ENCODE results near the gene CCDC33. TPM values are rescaled to one million over a fixed set of nuclear protein-coding genes. Genes with fewer than 3 reads are reported as not detected.

CCDC33 gene
- total and polyA plus RNA-seq, 2 experiments from 2014 or later: 2.6 to 2.8 TPM

DNA sequence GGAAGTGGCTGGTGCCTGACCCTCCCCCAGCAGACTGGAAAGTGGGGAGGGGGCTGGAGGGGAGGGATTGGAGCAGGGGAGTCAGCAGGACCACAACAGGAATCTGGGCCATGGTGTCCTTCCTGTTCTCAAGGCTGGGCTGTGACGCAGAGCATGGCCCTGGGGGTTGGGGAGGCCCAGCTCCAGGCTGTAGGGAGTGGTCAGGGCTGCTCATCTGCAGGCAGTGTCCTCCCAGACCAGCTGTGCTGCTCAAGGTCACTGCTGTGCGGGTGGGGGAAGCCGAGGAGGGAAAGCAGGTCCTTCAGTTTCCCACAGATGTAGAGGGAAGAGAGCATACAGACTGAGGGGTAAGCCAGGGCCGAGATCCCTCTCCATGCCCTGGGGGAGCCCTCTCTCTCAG lies 90.6 kb downstream of the CCDC33 start (continued):
- TF ChIP-seq, protein P1, sequence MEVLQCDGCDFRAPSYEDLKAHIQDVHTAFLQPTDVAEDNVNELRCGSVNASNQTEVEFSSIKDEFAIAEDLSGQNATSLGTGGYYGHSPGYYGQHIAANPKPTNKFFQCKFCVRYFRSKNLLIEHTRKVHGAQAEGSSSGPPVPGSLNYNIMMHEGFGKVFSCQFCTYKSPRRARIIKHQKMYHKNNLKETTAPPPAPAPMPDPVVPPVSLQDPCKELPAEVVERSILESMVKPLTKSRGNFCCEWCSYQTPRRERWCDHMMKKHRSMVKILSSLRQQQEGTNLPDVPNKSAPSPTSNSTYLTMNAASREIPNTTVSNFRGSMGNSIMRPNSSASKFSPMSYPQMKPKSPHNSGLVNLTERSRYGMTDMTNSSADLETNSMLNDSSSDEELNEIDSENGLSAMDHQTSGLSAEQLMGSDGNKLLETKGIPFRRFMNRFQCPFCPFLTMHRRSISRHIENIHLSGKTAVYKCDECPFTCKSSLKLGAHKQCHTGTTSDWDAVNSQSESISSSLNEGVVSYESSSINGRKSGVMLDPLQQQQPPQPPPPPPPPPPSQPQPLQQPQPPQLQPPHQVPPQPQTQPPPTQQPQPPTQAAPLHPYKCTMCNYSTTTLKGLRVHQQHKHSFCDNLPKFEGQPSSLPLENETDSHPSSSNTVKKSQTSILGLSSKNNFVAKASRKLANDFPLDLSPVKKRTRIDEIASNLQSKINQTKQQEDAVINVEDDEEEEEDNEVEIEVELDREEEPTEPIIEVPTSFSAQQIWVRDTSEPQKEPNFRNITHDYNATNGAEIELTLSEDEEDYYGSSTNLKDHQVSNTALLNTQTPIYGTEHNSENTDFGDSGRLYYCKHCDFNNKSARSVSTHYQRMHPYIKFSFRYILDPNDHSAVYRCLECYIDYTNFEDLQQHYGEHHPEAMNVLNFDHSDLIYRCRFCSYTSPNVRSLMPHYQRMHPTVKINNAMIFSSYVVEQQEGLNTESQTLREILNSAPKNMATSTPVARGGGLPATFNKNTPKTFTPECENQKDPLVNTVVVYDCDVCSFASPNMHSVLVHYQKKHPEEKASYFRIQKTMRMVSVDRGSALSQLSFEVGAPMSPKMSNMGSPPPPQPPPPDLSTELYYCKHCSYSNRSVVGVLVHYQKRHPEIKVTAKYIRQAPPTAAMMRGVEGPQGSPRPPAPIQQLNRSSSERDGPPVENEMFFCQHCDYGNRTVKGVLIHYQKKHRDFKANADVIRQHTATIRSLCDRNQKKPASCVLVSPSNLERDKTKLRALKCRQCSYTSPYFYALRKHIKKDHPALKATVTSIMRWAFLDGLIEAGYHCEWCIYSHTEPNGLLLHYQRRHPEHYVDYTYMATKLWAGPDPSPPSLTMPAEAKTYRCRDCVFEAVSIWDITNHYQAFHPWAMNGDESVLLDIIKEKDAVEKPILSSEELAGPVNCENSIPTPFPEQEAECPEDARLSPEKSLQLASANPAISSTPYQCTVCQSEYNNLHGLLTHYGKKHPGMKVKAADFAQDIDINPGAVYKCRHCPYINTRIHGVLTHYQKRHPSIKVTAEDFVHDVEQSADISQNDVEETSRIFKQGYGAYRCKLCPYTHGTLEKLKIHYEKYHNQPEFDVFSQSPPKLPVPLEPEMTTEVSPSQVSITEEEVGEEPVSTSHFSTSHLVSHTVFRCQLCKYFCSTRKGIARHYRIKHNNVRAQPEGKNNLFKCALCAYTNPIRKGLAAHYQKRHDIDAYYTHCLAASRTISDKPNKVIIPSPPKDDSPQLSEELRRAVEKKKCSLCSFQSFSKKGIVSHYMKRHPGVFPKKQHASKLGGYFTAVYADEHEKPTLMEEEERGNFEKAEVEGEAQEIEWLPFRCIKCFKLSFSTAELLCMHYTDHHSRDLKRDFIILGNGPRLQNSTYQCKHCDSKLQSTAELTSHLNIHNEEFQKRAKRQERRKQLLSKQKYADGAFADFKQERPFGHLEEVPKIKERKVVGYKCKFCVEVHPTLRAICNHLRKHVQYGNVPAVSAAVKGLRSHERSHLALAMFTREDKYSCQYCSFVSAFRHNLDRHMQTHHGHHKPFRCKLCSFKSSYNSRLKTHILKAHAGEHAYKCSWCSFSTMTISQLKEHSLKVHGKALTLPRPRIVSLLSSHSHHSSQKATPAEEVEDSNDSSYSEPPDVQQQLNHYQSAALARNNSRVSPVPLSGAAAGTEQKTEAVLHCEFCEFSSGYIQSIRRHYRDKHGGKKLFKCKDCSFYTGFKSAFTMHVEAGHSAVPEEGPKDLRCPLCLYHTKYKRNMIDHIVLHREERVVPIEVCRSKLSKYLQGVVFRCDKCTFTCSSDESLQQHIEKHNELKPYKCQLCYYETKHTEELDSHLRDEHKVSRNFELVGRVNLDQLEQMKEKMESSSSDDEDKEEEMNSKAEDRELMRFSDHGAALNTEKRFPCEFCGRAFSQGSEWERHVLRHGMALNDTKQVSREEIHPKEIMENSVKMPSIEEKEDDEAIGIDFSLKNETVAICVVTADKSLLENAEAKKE (CRISPR knock-in tag; IDR thresholded peaks at IDR 0.05): no peak
- no peak for TF ChIP-seq POLR2AphosphoS5 (IDR thresholded peaks at IDR 0.05; ENCODE audit: low read depth)
- no peak for TF ChIP-seq NANOG (IDR thresholded peaks at IDR 0.05; ENCODE audit: borderline replicate concordance)
- TF ChIP-seq, protein P2, sequence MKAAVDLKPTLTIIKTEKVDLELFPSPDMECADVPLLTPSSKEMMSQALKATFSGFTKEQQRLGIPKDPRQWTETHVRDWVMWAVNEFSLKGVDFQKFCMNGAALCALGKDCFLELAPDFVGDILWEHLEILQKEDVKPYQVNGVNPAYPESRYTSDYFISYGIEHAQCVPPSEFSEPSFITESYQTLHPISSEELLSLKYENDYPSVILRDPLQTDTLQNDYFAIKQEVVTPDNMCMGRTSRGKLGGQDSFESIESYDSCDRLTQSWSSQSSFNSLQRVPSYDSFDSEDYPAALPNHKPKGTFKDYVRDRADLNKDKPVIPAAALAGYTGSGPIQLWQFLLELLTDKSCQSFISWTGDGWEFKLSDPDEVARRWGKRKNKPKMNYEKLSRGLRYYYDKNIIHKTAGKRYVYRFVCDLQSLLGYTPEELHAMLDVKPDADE (IDR thresholded peaks at IDR 0.05): no peak

DNA sequence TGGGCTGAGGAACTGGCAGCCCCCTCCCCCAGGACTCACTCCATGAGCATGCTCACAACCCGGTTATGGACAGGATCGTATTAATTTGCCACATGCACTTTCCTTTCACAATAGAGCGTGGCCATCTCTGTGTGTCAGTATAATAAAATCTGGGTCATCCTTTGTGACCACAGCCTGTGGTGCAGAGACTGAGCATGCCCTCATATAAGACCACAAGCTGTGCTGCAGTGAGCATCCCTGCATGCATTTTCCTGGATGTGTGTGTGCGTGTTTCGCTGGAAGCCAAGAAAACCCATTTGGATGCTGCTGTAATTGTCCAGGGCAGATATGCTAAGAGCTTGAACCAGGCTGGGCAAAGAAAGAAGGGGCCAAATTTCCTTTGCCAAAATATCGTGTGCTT lies 91.6 kb downstream of the CCDC33 start:
- Mint-ChIP-seq H3K27ac (no peak overlapping the region), H3K9me3 (no peaks in the 10 kb centered on the region), H3K4me1 (peaks cover 20% of the 10 kb centered on the region), H3K4me3 (no peak overlapping the region), H3K36me3 (ENCODE audit: low read depth) (no peaks in the 10 kb centered on the region; the same call in 2 of the 3 replicates), H3K27me3 (ENCODE audit: insufficient read depth, low read depth, poor library complexity) (peaks cover 12% of the 10 kb centered on the region)
- no peak overlapping the region for H2AFZ ChIP-seq
- no peak overlapping the region for H3K4me2 ChIP-seq
- no peaks in the 10 kb centered on the region for H3K27me3 ChIP-seq (ENCODE audit: insufficient read depth)
- no peak overlapping the region for H3K27ac ChIP-seq (ENCODE audit: low read depth)
- H3K4me3 ChIP-seq: no peak overlapping the region
- no peaks in the 10 kb centered on the region for H3K36me3 ChIP-seq (ENCODE audit: insufficient read depth)
- no peak for DNase-seq (ENCODE audit: low spot score)
- H3F3A ChIP-seq (replicated peaks; ENCODE audit: low read depth): no peaks in the 10 kb centered on the region
- ATAC-seq: no peak
- H4K20me1 ChIP-seq (replicated peaks; ENCODE audit: insufficient read depth): no peaks in the 10 kb centered on the region
- no peaks in the 10 kb centered on the region for H3K79me2 ChIP-seq (replicated peaks; ENCODE audit: insufficient read depth)
- no peaks in the 10 kb centered on the region; the same call in 1 of the 2 replicates for H3K4me1 ChIP-seq (ENCODE audit: insufficient read depth)
- no peaks in the 10 kb centered on the region for H3K9me2 ChIP-seq (ENCODE audit: insufficient read depth)
- no peak for TF ChIP-seq ZNF114 (CRISPR knock-in tag; IDR thresholded peaks at IDR 0.05)
- TF ChIP-seq ZNF331 (CRISPR knock-in tag; IDR thresholded peaks at IDR 0.05; ENCODE audit: low read depth): no peak
- no peak for TF ChIP-seq EZH2phosphoT487 (IDR thresholded peaks at IDR 0.05; ENCODE audit: unreplicated experiment)
- TF ChIP-seq, protein P3, sequence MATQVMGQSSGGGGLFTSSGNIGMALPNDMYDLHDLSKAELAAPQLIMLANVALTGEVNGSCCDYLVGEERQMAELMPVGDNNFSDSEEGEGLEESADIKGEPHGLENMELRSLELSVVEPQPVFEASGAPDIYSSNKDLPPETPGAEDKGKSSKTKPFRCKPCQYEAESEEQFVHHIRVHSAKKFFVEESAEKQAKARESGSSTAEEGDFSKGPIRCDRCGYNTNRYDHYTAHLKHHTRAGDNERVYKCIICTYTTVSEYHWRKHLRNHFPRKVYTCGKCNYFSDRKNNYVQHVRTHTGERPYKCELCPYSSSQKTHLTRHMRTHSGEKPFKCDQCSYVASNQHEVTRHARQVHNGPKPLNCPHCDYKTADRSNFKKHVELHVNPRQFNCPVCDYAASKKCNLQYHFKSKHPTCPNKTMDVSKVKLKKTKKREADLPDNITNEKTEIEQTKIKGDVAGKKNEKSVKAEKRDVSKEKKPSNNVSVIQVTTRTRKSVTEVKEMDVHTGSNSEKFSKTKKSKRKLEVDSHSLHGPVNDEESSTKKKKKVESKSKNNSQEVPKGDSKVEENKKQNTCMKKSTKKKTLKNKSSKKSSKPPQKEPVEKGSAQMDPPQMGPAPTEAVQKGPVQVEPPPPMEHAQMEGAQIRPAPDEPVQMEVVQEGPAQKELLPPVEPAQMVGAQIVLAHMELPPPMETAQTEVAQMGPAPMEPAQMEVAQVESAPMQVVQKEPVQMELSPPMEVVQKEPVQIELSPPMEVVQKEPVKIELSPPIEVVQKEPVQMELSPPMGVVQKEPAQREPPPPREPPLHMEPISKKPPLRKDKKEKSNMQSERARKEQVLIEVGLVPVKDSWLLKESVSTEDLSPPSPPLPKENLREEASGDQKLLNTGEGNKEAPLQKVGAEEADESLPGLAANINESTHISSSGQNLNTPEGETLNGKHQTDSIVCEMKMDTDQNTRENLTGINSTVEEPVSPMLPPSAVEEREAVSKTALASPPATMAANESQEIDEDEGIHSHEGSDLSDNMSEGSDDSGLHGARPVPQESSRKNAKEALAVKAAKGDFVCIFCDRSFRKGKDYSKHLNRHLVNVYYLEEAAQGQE (IDR thresholded peaks at IDR 0.05; ENCODE audit: unreplicated experiment): no peak
- TF ChIP-seq EZH2 (IDR thresholded peaks at IDR 0.05; ENCODE audit: low read depth, unreplicated experiment): no peak

Data from GM23338 (cell line).